Stimulated activated CD4-positive, alpha-beta T cell treated with anti-CD3 and anti-CD28 coated beads, Interleukin-1b, Interleukin-23, amount 100 ng/mL, for 4 hours (primary cell): ENCODE results near the gene RABGEF1.
"Not testable (repeated sequence)": the region's sequence is repeated elsewhere in the genome, so short reads cannot be mapped to it uniquely, and the experiment has no call there.

Source experiments
- DNase-seq, 2 donors: peaks; one replicate each; pipeline ENCODE4 v3.0.0-alpha.2; 2020; ENCODE audit warnings: low read depth in 2 of 2

The RABGEF1 gene

GRCh38 chr7:66810716-66811115 lies 70.2 kb downstream of the RABGEF1 start:
- DNase-seq, result no peak

- DNase-seq, result not testable (repeated sequence)
Observed at GRCh38 chr7:66815186-66815875, 74.8 kb downstream of the RABGEF1 start.

- DNase-seq, result no peak
Observed at GRCh38 chr7:66815951-66816350, 75.4 kb downstream of the RABGEF1 start.

GRCh38 chr7:66816658-66817057 lies 76.1 kb downstream of the RABGEF1 start:
- not testable (repeated sequence) for DNase-seq

- not testable (repeated sequence) for DNase-seq
Observed at GRCh38 chr7:66817208-66817795, 76.8 kb downstream of the RABGEF1 start.

GRCh38 chr7:66817956-66818355 lies 77.4 kb downstream of the RABGEF1 start:
- not testable (repeated sequence) for DNase-seq

GRCh38 chr7:66824041-66824440 lies 83.5 kb downstream of the RABGEF1 start:
- DNase-seq, result no peak

- peak in 1 of 2 donors; percentile 30 for DNase-seq
Observed at GRCh38 chr7:66825538-66825937, 85.0 kb downstream of the RABGEF1 start.

GRCh38 chr7:66826649-66827048 lies 86.1 kb downstream of the RABGEF1 start:
- no peak for DNase-seq

- not testable (repeated sequence) for DNase-seq
Observed at GRCh38 chr7:66830976-66831375, 90.4 kb downstream of the RABGEF1 start.

- DNase-seq, result no peak
Observed at GRCh38 chr7:66832531-66833351, 92.2 kb downstream of the RABGEF1 start.

- DNase-seq, result peak in 1 of 2 donors; percentile 13
Observed at GRCh38 chr7:66837007-66837406, 96.5 kb downstream of the RABGEF1 start.

- no peak for DNase-seq
Observed at GRCh38 chr7:66837661-66838060, 97.1 kb downstream of the RABGEF1 start.

- no peak for DNase-seq
Observed at GRCh38 chr7:66839814-66840213, 99.3 kb downstream of the RABGEF1 start.

- DNase-seq, result no peak
Observed at GRCh38 chr7:66840316-66840715, 99.8 kb downstream of the RABGEF1 start.

GRCh38 chr7:66841898-66842297 lies 101.4 kb downstream of the RABGEF1 start:
- no peak for DNase-seq

- not testable (repeated sequence) for DNase-seq
Observed at GRCh38 chr7:66843492-66843891, 103.0 kb downstream of the RABGEF1 start.

- DNase-seq, result peak; percentile 97 to 98
Observed at GRCh38 chr7:66844552-66845378, 104.2 kb downstream of the RABGEF1 start.

GRCh38 chr7:66845379-66846095 lies 105.0 kb downstream of the RABGEF1 start:
- DNase-seq, result no peak

- DNase-seq, result not testable (repeated sequence)
Observed at GRCh38 chr7:66846096-66846445, 105.5 kb downstream of the RABGEF1 start.

- DNase-seq, result not testable (repeated sequence)
Observed at GRCh38 chr7:66847523-66847855, 107.0 kb downstream of the RABGEF1 start.
